ENCODE measurements around the gene ZNF329.
"Not testable (repeated sequence)": the region's sequence is repeated elsewhere in the genome, so short reads cannot be mapped to it uniquely, and the experiment has no call there.

Gene ZNF329
- 17.8 to 31.3 reads per million in 2 donors for total RNA-seq

GRCh38 chr19:58150328-58150921 lies at the start of gene ZNF329:
Gene ZNF329, minus strand, starts transcription at chr19:58150789. Its CDS starts 21,286 bp downstream, at chr19:58129503.
- peak; percentile 82 to 88 (median 87) for DNase-seq

- DNase-seq = peak in 1 of 5 experiments; percentile 18
Observed at GRCh38 chr19:58196901-58197616, 46.5 kb upstream of the ZNF329 start.

GRCh38 chr19:58183817-58184215 lies 33.2 kb upstream of the ZNF329 start:
- peak in 1 of 5 experiments; percentile 59 for DNase-seq

- DNase-seq = peak; percentile 85 to 96 (median 89)
Observed at GRCh38 chr19:58182989-58183816, 32.6 kb upstream of the ZNF329 start, which contains the start of gene ZNF274. Gene ZNF274, plus strand, starts transcription at chr19:58183061. Its CDS starts 905 bp downstream, at chr19:58183966.

GRCh38 chr19:58182577-58182988 lies 32.0 kb upstream of the ZNF329 start:
- peak in 4 of 5 experiments; percentile 63 to 92 (median 76) for DNase-seq

- DNase-seq = peak in 4 of 5 experiments; percentile 24 to 76 (median 41)
Observed at GRCh38 chr19:58181902-58182576, 31.4 kb upstream of the ZNF329 start.

GRCh38 chr19:58170860-58171259 lies 20.3 kb upstream of the ZNF329 start:
- DNase-seq = no peak

- DNase-seq = no peak
Observed at GRCh38 chr19:58166708-58167280, 16.2 kb upstream of the ZNF329 start.

GRCh38 chr19:58166268-58166667 lies 15.7 kb upstream of the ZNF329 start:
- no peak for DNase-seq

- DNase-seq = no peak
Observed at GRCh38 chr19:58157045-58157728, 6.6 kb upstream of the ZNF329 start.

GRCh38 chr19:58154679-58155648 lies 4.4 kb upstream of the ZNF329 start:
- peak; percentile 91 to 99 (median 95) for DNase-seq

GRCh38 chr19:58154287-58154678 lies 3.7 kb upstream of the ZNF329 start:
- no peak for DNase-seq

GRCh38 chr19:58153386-58153785 lies 2.8 kb upstream of the ZNF329 start:
- no peak for DNase-seq

- not testable (repeated sequence) for DNase-seq
Observed at GRCh38 chr19:58147475-58147874, 3.1 kb downstream of the ZNF329 start.

- DNase-seq = no peak
Observed at GRCh38 chr19:58145849-58146248, 4.7 kb downstream of the ZNF329 start.

GRCh38 chr19:58134244-58134643 lies 16.3 kb downstream of the ZNF329 start:
- no peak for DNase-seq

GRCh38 chr19:58129284-58129683 lies 21.3 kb downstream of the ZNF329 start:
- DNase-seq = no peak

- DNase-seq = no peak
Observed at GRCh38 chr19:58128041-58128685, 22.4 kb downstream of the ZNF329 start.

GRCh38 chr19:58123354-58123753 lies 27.2 kb downstream of the ZNF329 start:
- no peak for DNase-seq
